ENCODE data around the gene EFHB.
"Not testable (repeated sequence)": the region's sequence is repeated elsewhere in the genome, so short reads cannot be mapped to it uniquely, and the experiment has no call there.

EFHB gene

DNA sequence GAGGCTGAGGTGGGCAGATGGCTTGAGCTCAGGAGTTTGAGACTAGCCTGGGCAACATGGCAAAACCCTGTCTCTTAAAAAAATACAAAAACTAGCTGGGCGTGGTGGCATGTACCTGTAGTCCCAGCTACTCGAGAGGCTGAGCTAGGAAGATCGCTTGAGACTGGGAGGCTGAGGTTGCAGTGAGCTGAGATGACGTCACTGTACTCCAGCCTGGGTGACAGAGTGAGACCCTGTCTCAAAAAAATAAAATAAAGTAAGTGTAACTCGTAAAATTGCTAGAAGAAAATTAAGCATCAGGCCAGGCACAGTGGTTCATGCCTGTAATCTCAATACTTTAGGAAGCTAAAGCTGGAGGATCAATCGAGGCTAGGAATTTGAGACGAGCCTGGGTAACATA is 34.2 kb downstream of the EFHB start:
- not testable (repeated sequence) for H3K36me3 Mint-ChIP-seq, H3K9me3 Mint-ChIP-seq, H3K4me3 Mint-ChIP-seq, H3K27ac Mint-ChIP-seq, H3K27me3 Mint-ChIP-seq, H3K4me1 Mint-ChIP-seq

DNA sequence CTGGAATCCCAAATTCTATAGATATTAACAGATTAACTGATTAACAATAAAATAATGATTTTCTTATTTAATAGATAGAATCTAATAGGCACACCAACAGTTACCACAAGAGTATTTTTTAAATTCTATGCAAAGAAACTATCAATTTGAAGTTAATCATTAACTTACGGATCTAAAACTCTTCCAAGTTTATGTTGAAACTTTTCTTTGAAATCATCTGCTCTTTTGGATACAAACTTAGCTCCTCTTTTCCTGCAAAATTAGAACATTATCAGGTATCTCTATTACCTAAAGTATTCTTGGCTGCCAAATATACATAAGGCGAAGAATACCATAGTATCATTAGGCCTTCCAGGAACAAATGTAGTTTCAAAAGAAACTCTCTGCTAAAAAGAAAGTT is 34.8 kb downstream of the EFHB start:
- H3K4me3 Mint-ChIP-seq, result no peak overlapping the region
- no peaks in the 10 kb centered on the region for H3K27me3 Mint-ChIP-seq
- peaks cover 2% of the 10 kb centered on the region for H3K36me3 Mint-ChIP-seq
- H3K27ac Mint-ChIP-seq, result no peak overlapping the region
- no peaks in the 10 kb centered on the region for H3K4me1 Mint-ChIP-seq
- H3K9me3 Mint-ChIP-seq, result no peaks in the 10 kb centered on the region

- Mint-ChIP-seq H3K4me1 (no peaks in the 10 kb centered on the region), H3K36me3 (peaks cover 2% of the 10 kb centered on the region), H3K27me3 (no peaks in the 10 kb centered on the region), H3K4me3 (no peak overlapping the region), H3K27ac (no peak overlapping the region), H3K9me3 (no peaks in the 10 kb centered on the region)
Measured at GRCh38 chr3:19898721-19899120, 35.3 kb downstream of the EFHB start.

DNA sequence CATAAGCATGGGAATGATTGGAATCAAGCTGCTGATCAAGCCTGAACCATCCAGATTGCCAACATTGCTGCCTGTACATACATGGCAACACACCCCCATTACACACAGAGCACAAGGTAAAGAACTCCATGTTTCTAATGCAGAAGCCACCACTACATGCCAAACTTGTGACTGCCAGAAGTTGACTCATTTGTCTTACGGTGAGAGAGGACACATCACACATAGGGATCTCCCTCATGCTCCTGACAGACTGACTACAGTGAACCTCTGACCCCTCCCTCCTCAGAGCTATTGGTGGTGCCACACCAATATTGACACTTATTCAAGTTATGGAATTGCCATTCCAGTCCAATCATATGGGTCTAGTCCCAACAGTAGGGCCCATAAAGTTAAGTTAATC is 42.3 kb downstream of the EFHB start:
- no peaks in the 10 kb centered on the region for H3K9me3 Mint-ChIP-seq
- no peak overlapping the region for H3K27ac Mint-ChIP-seq
- H3K4me1 Mint-ChIP-seq, result no peaks in the 10 kb centered on the region

GRCh38 chr3:19888428-19889152 is 45.4 kb downstream of the EFHB start:
- Mint-ChIP-seq H3K27me3 (no peaks in the 10 kb centered on the region), H3K27ac (no peak overlapping the region), H3K36me3 (no peaks in the 10 kb centered on the region), H3K9me3 (no peaks in the 10 kb centered on the region), H3K4me1 (no peaks in the 10 kb centered on the region), H3K4me3 (no peak overlapping the region)

More for the DNA sequence above, 42.3 kb downstream of the EFHB start:
- Mint-ChIP-seq H3K4me3 (no peak overlapping the region), H3K36me3 (no peaks in the 10 kb centered on the region), H3K27me3 (no peaks in the 10 kb centered on the region)

DNA sequence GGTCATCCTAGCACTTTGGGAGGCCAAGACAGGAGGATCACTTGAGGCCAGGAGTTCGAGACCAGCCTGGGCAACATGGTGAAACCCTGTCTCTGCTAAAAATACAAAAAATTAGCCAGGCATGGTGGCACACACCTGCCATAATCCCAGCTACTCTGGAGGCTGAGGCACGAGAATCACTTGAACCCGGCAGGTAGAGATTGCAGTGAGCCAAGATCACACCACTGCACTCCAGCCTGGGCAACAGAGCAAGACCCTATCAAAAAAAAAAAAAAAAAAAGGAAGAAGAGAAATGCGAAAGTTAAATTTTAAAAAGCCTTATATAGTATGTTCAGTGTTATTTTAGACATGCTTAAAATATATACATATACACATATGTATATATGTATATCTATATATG is 46.9 kb downstream of the EFHB start:
- not testable (repeated sequence) for H3K4me3 Mint-ChIP-seq, H3K4me1 Mint-ChIP-seq, H3K27me3 Mint-ChIP-seq, H3K36me3 Mint-ChIP-seq, H3K27ac Mint-ChIP-seq, H3K9me3 Mint-ChIP-seq

- no peaks in the 10 kb centered on the region for H3K9me3 Mint-ChIP-seq
- H3K4me3 Mint-ChIP-seq, result no peak overlapping the region
- H3K36me3 Mint-ChIP-seq, result no peaks in the 10 kb centered on the region
- H3K27me3 Mint-ChIP-seq, result no peaks in the 10 kb centered on the region
- no peaks in the 10 kb centered on the region for H3K4me1 Mint-ChIP-seq
- H3K27ac Mint-ChIP-seq, result no peak overlapping the region
Measured at GRCh38 chr3:19886404-19886803, 47.6 kb downstream of the EFHB start.

GRCh38 chr3:19885468-19885867 is 48.5 kb downstream of the EFHB start:
- no peaks in the 10 kb centered on the region for H3K9me3 Mint-ChIP-seq
- no peak overlapping the region for H3K4me3 Mint-ChIP-seq
- no peaks in the 10 kb centered on the region for H3K4me1 Mint-ChIP-seq
- no peaks in the 10 kb centered on the region for H3K36me3 Mint-ChIP-seq
- no peaks in the 10 kb centered on the region for H3K27me3 Mint-ChIP-seq
- H3K27ac Mint-ChIP-seq, result no peak overlapping the region

- Mint-ChIP-seq H3K27me3 (no peaks in the 10 kb centered on the region), H3K4me1 (no peaks in the 10 kb centered on the region), H3K36me3 (no peaks in the 10 kb centered on the region), H3K4me3 (no peak overlapping the region), H3K27ac (no peak overlapping the region), H3K9me3 (no peaks in the 10 kb centered on the region)
Measured at GRCh38 chr3:19881852-19882251, 52.2 kb downstream of the EFHB start.

DNA sequence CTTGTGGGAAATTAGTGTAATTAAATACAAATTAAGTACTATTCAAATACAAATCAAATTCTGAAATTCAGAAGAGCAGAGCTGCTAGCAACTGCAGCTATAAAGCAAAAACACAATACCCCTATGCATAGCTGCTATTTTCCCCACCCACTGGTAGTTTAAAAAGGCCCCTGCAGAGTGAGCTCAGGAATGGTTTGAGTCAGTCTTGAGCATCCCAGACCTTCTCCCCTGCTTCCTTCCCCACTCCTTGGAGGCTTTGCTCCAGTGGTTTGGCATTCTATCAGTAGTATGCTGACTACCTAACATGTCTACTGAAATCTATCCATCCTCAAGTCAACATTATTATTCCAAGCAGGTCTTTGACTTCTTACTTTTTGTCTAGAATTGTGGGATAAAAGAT is 53.0 kb downstream of the EFHB start:
- no peaks in the 10 kb centered on the region for H3K9me3 Mint-ChIP-seq
- no peak overlapping the region for H3K27ac Mint-ChIP-seq
- peaks cover 2% of the 10 kb centered on the region for H3K27me3 Mint-ChIP-seq
- no peak overlapping the region for H3K4me3 Mint-ChIP-seq
- no peaks in the 10 kb centered on the region for H3K4me1 Mint-ChIP-seq
- H3K36me3 Mint-ChIP-seq, result no peaks in the 10 kb centered on the region

- H3K36me3 Mint-ChIP-seq, result no peaks in the 10 kb centered on the region
- H3K4me3 Mint-ChIP-seq, result no peak overlapping the region
Measured at GRCh38 chr3:19877656-19878055, 56.4 kb downstream of the EFHB start.

GRCh38 chr3:19866751-19867347 is 67.2 kb downstream of the EFHB start:
- Mint-ChIP-seq H3K9me3 (no peaks in the 10 kb centered on the region), H3K36me3 (no peaks in the 10 kb centered on the region), H3K27me3 (peaks cover 9% of the 10 kb centered on the region), H3K4me3 (no peak overlapping the region), H3K27ac (no peak overlapping the region), H3K4me1 (no peaks in the 10 kb centered on the region)

More at GRCh38 chr3:19877656-19878055, 56.4 kb downstream of the EFHB start:
- H3K9me3 Mint-ChIP-seq, result no peaks in the 10 kb centered on the region
- H3K4me1 Mint-ChIP-seq, result no peaks in the 10 kb centered on the region
- H3K27ac Mint-ChIP-seq, result no peak overlapping the region
- H3K27me3 Mint-ChIP-seq, result peaks cover 2% of the 10 kb centered on the region

GRCh38 chr3:19855318-19855717 is 78.7 kb downstream of the EFHB start:
- not testable (repeated sequence) for H3K4me1 Mint-ChIP-seq, H3K4me3 Mint-ChIP-seq, H3K36me3 Mint-ChIP-seq

GRCh38 chr3:19846609-19847008 is 87.4 kb downstream of the EFHB start:
- H3K27ac Mint-ChIP-seq, H3K36me3 Mint-ChIP-seq, H3K4me1 Mint-ChIP-seq, H3K4me3 Mint-ChIP-seq: not testable (repeated sequence)
- Mint-ChIP-seq H3K9me3 (peaks cover 45% of the 10 kb centered on the region), H3K27me3 (peaks cover 26% of the 10 kb centered on the region)

More at GRCh38 chr3:19855318-19855717, 78.7 kb downstream of the EFHB start:
- H3K9me3 Mint-ChIP-seq, result peaks cover 19% of the 10 kb centered on the region
- not testable (repeated sequence) for H3K27me3 Mint-ChIP-seq, H3K27ac Mint-ChIP-seq
